NCI-H82 (cell line): ENCODE data around the gene TMEM150A.
"Not testable (repeated sequence)": the region's sequence is repeated elsewhere in the genome, so short reads cannot be mapped to it uniquely, and the experiment has no call there.

Experiments used
- DNase-seq: peaks from one replicate; lab custom pipeline; 2025; lab: John Stamatoyannopoulos, UW

TMEM150A gene

DNA sequence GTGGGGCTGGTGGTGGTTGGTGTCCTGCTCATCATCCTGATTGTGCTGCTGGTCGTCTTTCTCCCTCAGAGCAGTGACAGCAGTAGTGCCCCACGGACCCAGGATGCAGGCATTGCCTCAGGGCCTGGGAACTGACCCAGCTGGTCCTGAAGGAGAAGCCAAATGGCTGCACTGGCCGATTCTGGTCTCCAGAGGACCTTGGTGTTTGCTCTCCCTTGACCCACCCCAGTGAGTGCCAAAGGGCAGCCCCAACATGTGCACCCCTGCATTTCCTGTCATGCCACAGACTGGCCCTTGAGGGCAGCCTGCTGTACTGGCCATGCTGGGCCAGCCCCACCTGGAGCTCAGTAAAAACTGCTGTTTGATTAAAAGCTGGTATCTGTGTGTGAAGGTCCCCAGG is 9.5 kb downstream of the TMEM150A start:
- no peak for DNase-seq

DNA sequence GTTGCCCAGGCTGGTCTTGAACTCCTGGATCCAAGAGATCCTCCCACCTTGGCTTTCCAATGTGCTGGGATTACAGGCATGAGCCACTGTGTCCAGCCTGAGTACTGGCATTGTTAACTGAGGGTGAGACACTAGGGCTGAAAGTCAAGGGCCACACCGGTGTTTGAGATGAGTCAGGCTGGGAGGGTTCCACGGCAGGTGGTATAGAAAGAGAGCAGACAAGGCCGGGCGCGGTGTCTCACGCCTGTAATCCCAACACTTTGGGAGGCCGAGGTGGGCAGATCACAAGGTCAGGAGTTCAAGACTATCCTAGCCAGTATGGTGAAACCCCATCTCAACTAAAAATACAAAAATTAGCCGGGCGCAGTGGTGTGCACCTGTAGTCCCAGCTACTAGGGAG is 10.2 kb downstream of the TMEM150A start:
- DNase-seq = not testable (repeated sequence)

DNA sequence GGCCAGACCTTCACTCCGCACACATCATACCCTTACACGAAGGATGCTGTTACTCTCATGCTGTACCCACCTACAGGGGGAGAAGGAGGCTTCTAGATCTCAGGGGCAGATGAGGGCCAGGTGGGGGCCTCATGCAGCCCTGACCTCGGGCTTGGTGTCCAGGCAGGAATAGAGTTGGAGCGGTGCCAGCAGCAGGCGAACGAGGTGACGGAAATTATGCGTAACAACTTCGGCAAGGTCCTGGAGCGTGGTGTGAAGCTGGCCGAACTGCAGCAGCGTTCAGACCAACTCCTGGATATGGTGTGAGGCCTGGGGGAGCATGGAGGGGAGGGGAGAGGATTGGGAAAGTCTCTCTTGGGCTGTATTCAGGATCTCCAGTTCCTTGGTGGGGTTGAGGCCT is 10.9 kb downstream of the TMEM150A start:
- DNase-seq = no peak

DNA sequence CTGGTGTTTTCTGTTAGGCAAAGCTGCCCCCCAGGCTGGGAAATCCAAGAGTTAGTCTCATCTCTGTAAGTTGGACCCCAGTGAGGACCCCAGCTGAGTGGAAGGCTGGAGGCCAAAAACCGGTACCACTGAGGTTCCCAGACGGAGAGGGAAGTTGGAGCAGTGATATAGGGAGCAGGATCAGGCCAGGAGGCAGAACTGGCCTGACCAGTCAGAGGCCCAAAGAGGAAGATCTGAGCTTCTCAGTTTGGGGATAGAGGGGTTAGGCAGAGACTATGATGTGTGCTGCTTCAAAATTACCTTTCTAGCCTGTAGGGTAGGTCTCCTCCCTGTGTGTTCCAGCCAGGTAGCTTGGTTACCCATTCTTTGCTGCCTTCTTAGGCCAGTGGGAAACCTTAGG is 11.5 kb downstream of the TMEM150A start:
- no peak for DNase-seq

DNA sequence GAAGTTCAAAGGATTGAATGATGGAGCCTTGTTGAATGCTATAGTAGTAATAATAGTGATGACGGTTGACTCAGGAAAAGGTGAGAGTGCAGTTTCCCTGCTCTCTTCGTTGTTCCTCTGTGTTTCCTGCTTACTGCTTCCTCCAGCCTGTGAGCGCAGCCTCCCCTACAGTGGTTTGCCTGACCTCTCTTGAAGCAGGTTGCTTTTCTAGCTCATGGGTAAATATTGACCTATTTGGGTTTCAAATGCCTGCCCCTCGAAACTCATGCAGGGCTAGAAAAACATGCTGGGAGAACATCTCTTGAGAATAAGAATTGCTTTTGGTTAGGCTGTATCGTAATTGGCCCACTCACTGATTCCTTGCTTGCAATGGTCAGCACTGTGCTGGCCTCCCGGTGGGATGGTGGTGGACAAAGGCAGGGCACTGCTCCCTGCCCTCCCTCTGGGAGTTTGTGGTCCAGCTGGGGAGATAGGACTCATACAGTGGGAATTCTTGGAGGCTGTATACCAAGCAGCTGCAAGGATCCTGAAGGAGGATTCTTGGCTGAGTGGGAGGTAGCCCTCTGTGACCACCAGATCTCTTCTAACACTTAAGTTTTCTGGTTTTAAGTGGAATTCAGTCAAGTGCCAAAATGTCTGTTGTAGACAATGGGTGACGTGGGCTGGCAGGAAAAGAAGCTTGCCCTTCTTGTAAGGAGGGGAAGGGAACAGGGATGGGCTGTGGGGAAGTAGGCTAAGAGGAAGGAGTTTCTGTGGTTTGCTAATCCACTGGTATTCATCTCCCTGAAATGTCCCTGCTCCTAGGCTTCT is 12.3 kb downstream of the TMEM150A start:
- DNase-seq = no peak

DNA sequence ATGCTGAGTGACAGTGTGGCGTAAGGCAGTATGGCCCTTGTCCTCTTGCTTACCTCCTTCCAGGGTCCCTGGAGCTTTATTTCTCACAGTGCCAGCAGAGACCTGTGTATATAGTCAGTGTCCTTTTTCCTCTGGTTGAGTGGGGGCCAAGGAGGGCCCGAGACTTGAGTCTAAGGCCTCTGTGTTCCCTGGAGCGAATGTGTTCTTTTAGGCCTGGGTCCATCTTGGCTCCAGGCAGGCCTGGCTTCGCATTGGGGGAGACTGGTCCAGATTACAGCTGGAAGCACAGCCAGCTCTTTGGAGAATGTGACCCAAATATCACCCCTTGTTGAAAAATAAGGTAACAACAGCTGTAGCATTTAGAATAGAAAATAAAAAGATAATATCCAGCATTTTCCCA is 13.3 kb downstream of the TMEM150A start:
- no peak for DNase-seq

DNA sequence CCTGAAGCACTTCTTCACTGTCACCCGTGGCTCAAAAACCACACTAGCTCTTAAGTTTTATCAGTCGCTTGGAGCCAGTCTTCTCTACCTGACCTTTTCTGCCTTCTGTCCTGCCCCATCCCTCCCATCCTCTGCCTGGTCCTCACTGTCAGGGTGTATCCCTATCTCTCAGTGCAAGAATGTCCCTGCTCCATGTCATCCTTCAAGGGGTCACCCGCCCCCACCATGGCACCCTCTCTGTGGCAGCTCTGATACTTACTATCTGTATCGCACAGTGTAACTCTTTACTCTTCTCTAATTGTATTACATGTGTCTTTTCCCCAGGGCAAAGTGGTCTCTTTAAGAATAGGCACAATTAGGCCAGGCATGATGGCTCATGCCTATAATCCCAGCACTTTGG is 13.9 kb downstream of the TMEM150A start:
- DNase-seq = no peak

DNA sequence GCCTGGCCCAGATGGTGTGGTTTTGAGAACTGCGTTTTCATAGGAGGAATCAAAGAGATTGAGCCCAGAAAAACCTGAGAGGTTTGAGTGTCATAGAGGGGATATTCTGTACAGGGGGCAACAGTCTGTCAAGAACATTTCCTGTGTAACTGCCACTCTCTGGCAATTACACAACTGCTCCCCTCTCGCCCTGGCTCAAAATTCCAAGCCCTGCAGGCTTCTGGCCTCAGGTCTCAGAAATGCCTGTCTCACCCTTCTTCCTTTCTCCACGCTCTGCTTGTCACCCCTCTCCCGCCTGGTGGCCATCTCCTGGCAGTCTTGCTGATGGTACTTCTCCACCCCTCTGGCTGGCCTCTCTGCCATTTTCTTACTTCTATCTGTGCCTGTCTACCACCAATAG is 14.3 kb downstream of the TMEM150A start:
- DNase-seq = no peak

DNA sequence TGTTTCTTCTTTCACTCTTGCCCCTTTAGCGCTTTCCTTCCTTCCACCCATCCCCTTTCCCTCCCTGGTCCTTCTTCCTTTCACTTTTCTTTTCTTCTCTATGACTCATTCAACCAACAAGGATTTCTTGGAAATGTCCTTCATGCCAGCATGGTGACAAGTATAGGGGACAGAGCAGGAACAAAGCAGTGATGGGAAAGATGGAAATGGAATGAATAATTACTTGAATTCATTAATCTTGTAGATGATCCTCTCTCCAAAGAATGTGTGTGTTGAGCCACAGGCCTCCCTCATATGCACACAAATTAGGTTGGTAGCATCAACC is 16.8 kb downstream of the TMEM150A start:
- no peak for DNase-seq

DNA sequence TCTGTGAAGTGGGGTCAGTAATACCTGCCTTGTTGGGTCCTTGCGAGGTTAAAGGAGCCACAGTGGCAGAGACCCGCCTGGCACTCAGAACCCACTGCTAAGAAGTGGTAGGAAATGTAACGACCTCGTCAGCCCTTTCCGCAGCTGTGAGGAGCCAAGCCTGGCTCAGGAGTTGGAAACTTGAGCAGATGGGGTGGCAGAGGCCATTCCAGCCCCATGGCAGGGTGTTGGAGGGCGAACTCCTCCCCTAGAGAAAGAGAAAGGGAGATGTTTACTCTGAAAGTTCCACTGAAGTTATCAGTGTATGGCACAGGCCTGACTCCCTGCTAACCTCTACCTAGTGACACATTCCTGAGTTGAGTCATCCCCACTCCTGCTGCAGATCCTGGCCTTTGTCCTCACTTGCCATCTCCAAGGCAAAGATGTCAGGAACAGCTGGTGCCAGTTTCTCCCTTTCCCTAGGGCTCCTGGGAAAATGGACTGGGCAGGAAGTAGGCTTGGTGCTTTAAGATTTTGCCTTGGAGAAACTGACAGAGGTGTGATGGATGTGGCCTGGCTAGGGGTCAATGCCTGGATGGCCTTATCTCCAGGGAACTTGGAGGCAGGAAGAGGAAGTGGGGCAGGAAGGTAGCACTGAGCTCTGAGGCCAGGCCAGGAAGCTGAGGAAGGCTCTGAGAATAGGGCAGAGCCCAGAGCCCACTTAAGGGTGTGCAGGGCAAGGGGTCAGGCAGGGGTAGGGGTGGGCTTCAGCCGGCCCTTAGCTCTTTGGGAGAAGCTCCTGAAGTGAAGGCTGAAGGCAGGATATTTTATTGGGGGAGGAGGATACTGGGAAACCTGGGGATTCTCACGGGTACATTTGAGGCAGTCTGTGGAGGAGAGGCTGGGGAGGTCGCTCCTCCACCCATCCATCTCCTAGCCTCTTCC is 17.4 kb downstream of the TMEM150A start:
- DNase-seq = peak; percentile 27

DNA sequence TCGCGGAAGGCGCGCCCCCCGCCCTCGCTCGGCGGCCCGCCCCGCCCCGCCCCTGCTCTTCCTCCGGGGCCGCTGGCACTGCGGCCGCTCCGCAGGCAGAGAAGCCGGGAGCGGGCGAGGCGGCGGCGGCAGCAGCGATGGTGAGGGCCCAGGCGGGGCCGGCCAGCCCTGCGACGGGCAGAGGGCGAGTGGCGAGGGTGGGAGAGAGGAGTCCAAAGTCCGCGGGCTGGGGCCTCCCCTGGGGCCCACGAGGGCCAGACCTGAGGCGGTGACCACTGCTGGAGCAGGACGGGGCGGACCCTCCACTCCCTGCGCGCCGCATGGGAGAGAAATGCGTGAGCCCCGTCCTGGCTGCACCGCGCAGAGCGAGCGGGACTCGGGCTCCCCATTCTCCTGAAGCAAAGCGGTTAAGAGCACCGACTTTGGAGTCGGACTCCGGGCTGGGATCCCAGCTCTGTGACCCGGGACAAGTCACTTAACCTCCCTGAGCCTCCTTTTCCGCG is 18.1 kb downstream of the TMEM150A start, which contains the start of gene VAMP5:
VAMP5 (plus strand) TSS at position 78 of the 503 bp plus-strand sequence; CDS start at position 138, 60 bp downstream.
- DNase-seq = no peak

DNA sequence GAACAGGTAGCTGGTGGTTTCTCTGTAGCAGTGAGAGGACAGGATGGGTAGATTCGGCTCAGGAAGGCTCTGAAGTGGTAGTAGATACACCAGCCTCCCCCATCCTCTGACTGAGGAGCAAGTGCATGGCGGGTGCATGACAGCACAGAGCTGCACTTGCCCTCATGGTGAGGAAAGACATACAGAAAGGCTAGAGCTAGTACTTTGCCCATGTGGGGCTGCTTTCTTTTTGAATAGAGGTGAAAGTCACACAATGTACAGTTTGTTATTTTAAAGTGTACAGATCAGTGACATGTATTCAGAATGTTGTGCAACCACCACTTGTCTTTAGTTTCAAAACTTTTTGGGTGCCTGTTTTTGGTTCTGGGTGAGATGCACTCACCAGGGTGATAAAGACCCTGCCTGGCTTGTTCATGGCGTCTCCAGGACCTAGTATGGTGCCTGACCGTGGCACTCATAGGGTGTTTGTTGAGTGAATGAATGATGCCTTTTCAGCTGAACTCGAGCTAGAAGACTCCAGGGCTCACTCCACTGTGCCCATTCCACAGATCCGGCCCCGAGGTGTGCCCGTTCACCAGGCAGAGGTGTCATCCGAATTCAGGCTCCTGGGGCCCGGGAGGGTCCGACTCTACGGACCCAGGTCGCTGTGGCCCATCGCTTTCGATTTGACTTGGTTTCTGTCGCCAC is 18.7 kb downstream of the TMEM150A start:
- DNase-seq = no peak

DNA sequence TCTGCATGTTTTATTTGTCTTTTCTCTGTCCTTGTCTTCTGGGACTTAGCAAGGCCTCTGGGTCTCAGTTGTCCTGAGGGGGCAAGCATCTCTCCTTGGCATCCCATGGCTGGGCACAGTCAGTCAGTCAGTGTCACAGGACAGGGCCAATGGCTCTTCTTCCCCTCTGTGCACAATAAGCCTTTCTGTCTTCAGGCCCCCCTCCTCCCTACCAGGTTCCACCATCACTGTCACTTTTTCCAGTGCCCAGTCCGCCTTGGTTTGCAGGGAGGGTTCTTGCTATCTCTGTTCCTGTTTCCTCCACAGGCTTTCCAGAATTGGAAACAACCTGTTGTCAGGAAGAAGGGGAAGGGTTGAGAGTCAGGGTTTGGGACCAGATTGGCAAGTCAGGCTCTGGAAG is 20.0 kb downstream of the TMEM150A start:
- no peak for DNase-seq

DNA sequence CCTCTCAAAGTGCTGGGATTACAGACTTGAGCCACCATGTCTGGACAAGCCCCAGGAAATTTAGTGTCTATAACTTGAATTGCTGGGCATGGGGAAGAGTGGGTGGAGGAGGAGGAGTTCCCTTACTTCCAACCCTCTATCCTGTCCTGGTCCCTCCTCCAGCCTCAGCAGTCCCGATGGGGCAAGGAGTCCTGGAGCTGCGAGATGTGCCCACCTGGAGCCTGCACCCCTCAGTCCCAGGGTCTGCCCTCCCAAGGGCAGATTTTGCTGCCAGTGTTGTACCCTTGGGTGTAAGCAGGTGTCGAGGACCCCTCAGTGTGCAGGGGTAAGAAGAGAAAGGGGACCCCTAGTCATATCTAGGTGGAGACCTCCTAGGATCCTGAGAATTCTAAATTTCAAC is 22.3 kb downstream of the TMEM150A start:
- no peak for DNase-seq

DNA sequence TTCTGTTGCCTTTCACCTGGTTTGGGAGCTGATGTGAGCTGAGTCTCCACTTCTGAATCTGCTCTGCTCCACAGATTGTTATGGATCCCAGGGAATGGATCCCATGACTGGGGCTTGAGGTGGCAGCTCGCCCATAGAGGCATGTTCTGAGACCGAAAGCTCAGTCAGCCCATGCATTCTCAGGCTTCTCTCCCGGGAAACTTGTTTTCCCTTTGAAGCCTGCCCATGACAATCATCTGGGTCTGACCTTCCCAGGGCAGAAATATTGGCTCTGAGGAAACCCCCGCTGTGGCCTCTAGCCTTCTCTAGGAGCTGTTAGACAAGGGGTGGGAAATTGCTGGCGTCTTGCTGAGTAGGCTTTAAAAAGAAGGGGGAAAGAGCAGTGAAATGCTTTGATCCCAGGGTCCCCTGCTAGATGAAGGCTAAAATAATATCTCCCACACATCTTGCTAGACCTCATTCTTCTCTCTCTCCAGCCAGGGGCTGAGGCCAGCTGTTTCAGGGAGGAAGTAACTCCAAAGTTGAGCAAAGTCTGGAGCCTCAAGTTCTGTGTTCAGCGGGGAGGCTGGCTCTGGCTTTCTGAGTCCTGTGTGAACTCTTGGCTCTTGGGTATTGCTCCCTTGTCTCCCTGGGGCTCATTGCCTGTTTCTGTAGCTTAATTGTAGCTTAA is 23.1 kb downstream of the TMEM150A start:
- DNase-seq = no peak

DNA sequence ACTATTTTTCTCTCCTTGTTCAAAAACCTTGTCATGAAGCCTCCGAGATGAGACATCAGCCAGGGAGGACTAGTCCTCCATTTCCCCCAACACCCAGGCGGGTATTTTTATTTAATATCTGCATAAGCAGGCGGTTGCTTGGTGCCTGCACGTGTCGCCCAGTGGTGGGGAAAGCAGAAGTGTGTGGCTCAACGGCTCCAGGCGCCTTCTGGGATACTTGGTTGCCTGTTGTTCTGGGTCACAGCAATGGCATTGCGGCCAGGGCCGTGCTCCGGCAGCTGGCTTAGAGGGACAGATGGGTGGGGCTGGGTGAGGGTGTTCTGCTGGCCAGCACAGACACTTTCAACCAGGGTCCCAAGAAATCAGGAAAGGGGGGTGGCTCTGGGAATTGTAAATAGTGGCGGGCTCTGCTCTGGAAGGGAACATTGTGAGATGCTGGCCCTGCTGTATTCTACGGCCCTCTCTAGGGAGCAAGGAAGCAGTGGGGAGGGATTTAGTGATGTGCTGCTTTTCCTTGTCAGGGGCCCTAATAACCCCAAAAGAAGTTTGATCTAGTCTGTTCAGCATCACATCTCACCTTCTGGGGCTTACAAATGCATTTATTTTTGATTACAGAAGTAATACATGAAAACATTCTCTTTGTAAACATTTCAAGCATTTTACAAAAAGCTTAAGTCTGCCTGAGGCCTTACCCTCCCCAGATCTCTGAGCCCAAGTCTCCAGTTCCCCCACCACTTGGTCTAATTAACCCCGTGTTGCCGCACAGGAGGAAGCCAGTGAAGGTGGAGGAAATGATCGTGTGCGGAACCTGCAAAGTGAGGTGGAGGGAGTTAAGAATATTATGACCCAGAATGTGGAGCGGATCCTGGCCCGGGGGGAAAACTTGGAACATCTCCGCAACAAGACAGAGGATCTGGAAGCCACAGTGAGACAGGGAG is 24.0 kb downstream of the TMEM150A start:
- no peak for DNase-seq

DNA sequence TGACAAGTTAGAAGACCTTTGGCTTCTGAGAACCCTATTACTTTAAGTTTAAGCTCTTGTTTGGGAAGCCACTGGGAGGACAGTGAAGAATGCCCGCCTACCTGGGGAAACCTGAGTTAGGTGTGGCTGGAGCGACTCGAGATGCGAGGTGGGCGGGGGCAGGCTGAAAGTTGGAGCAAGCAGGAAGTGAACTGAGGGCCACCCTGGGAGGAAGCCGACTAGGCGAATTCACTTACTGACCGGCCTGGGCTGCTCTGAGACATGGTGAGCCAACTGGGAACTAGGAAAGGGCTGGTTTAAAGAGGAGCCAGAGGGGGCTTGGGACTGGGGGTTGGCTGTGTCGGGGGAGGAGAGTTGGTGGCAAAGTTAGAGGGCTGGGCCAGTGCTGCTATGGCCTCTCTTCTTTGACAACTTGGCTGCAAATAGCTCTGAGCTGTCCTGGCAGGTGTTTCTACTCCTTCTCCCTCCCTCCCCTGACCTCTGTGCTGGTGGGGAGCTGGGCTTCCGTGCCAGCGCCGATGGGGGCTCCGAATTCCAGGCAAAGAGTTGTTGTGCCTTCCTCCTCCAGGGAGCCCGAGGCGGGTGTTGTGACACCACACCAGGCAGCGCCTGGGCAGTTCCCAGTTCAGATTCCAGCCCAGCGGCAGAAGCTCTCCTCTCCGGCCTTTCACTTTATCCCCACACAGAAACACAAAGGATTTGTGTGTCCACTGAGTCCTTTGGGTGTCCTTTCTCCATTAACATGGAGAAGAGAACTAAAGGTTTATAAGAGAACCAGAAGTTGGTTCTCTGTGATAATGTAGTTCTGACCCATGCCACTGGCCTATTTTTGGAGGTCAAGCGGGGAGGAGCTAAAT is 24.9 kb downstream of the TMEM150A start, which contains the start of gene VAMP8:
VAMP8 (plus strand) TSS at position 201 of the 857 bp plus-strand sequence; CDS start at position 262, 61 bp downstream.
- no peak for DNase-seq

DNA sequence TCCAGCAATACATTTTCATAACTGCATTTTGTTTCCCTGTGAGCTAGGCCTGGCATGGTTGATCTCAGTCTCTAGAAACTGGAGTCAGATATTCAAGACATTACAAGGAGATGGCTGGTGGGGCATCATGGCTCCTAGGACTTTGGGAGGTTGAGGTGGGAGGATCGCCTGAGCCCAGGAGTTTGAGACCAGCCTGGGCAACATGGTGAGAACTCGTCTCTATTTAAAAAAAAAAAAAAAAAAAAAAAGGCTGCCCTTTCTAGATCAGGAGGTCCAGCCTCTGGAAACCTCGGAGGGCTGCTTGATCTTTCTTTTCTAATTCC is 25.5 kb downstream of the TMEM150A start:
- no peak for DNase-seq

DNA sequence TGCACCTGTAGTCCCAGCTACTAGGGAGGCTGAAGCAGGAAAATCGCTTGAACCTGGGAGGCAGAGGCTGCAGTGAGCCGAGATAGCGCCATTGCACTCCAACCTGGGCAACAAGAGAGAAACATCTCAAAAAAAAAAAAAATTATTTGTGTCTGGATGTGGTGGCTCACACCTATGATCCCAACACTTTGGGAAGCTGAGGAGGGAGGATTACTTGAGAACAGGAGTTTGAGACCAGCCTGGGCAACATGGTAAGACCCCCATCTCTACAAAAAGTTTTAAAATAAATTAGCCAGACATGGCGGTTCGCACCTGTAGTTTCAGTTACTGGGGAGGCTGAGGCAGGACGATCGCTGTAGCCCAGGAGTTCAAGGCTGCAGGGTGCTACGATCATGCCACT is 26.8 kb downstream of the TMEM150A start:
- no peak for DNase-seq

DNA sequence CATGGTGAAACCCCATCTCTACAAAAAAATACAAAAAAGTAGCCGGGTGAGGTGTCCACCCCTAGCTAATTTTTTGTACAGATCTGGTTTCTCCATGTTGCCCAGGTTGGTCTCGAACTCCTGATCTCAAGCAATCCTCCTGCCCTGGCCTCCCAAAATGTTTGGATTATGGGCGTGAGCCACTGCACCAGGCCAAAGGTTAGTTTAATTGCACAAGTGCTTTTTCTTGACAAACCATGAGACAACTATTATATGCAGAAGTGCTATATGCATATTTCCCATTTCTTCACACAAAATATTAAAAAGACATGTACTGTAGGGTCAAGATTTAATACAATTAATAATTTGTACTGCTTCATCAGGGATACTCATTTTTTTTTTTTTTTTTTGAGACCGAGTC is 36.2 kb downstream of the TMEM150A start:
- no peak for DNase-seq
